ENCODE data around the gene TIMP4.

TIMP4 gene

GRCh38 chr3:12195231-12195630 is 36.5 kb upstream of the TIMP4 start:
- Histone ChIP-seq H3K4me2 (ENCODE audit: low read depth, low read length, poor library complexity, severe bottlenecking) (no peak overlapping the region), H2AFZ (ENCODE audit: low read length) (no peak overlapping the region), H3K36me3 (ENCODE audit: insufficient read depth, low read length) (no peaks in the 10 kb centered on the region), H3K9me3 (ENCODE audit: insufficient read depth, low read depth, low read length) (no peaks in the 10 kb centered on the region), H3K9ac (ENCODE audit: low read depth, low read length, poor library complexity, severe bottlenecking) (no peak overlapping the region), H3K4me3 (ENCODE audit: low read length, poor library complexity, severe bottlenecking) (no peak overlapping the region), H3F3A (ENCODE audit: low read depth) (no peaks in the 10 kb centered on the region), H3K79me2 (ENCODE audit: insufficient read depth, low read length) (no peaks in the 10 kb centered on the region), H3K9me2 (replicated peaks; ENCODE audit: low read depth, low read length) (no peaks in the 10 kb centered on the region), H3K4me1 (ENCODE audit: insufficient read depth, low read length, poor library complexity, severe bottlenecking) (peaks cover 24% of the 10 kb centered on the region), H3K27me3 (ENCODE audit: insufficient read depth, low read length, poor library complexity, severe bottlenecking) (no peaks in the 10 kb centered on the region), H4K20me1 (ENCODE audit: insufficient read depth, low read length, poor library complexity, severe bottlenecking) (no peaks in the 10 kb centered on the region)
- no peak for TF ChIP-seq EZH2phosphoT487 (IDR thresholded peaks at IDR 0.05; ENCODE audit: borderline replicate concordance)
- TF ChIP-seq CTCF (conservative IDR thresholded peaks at IDR 0.05; ENCODE audit: low read length), result no peak

DNA sequence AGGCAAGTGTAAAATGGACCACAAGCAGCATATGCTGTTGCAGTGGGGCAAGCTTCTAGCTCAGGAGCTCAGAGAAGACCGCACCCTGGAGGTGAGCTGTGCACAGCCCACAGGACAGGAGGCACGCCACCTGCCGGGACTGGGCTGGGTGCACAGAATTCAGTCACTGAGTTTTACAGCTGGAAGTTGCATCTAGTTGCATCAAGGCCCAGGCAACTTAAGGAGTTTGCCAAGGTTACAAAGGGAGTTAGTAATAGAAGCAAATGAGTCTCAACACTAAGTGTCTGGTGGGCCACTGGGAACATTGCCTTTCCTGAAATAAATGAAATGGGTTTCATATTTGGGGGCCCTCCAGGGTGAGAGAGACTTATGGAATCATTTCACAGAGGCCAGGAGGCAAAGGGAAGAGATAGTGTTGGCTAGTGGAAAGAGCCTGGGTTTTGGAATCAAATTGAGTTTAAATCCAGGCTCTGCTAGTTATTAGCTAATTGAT is 36.0 kb upstream of the TIMP4 start:
- H3F3A ChIP-seq (ENCODE audit: low read depth), result no peaks in the 10 kb centered on the region
- H4K20me1 ChIP-seq (ENCODE audit: insufficient read depth, low read length, poor library complexity, severe bottlenecking), result no peaks in the 10 kb centered on the region
- 0 out of 2 replicates have a peak, but pooled peaks have one; percentile 15 for TF ChIP-seq CTCF (conservative IDR thresholded peaks at IDR 0.05; ENCODE audit: low read length)
- TF ChIP-seq EZH2phosphoT487 (IDR thresholded peaks at IDR 0.05; ENCODE audit: borderline replicate concordance), result no peak
- no peak overlapping the region for H3K4me3 ChIP-seq (ENCODE audit: low read length, poor library complexity, severe bottlenecking)
- no peaks in the 10 kb centered on the region for H3K9me3 ChIP-seq (ENCODE audit: insufficient read depth, low read depth, low read length)
- H3K4me1 ChIP-seq (ENCODE audit: insufficient read depth, low read length, poor library complexity, severe bottlenecking), result peaks cover 24% of the 10 kb centered on the region
- H3K9ac ChIP-seq (ENCODE audit: low read depth, low read length, poor library complexity, severe bottlenecking), result no peak overlapping the region
- no peaks in the 10 kb centered on the region for H3K36me3 ChIP-seq (ENCODE audit: insufficient read depth, low read length)
- H2AFZ ChIP-seq (ENCODE audit: low read length), result no peak overlapping the region; the same call in 1 of the 2 replicates
- no peaks in the 10 kb centered on the region for H3K27me3 ChIP-seq (ENCODE audit: insufficient read depth, low read length, poor library complexity, severe bottlenecking)
- no peaks in the 10 kb centered on the region for H3K79me2 ChIP-seq (ENCODE audit: insufficient read depth, low read length)
- H3K4me2 ChIP-seq (ENCODE audit: low read depth, low read length, poor library complexity, severe bottlenecking), result peak overlapping the region; percentile 26
- no peaks in the 10 kb centered on the region for H3K9me2 ChIP-seq (replicated peaks; ENCODE audit: low read depth, low read length)

DNA sequence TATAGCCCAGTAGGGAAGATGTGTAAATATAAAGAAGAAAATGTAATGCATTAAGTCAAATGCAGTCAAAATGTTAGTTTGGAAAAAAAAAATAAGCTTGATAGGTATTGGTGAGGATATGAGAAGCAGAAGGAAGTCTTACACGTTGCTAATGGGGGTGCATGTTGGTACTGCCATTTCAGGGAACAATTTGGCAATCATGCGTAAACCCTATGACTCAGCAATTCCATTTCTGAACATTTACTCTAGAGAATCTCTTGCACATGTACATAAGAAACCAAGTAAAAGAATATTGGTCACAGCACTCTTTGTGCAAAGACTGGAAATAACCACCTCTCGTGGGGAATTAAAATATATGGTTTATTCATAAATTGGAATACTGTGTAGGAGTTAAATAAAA is 35.5 kb upstream of the TIMP4 start:
- Histone ChIP-seq H3K9ac (ENCODE audit: low read depth, low read length, poor library complexity, severe bottlenecking) (no peak overlapping the region), H4K20me1 (ENCODE audit: insufficient read depth, low read length, poor library complexity, severe bottlenecking) (no peaks in the 10 kb centered on the region), H3K27me3 (ENCODE audit: insufficient read depth, low read length, poor library complexity, severe bottlenecking) (no peaks in the 10 kb centered on the region), H3K36me3 (ENCODE audit: insufficient read depth, low read length) (no peaks in the 10 kb centered on the region), H2AFZ (ENCODE audit: low read length) (no peak overlapping the region; the same call in 1 of the 2 replicates), H3K9me2 (replicated peaks; ENCODE audit: low read depth, low read length) (no peaks in the 10 kb centered on the region), H3K4me3 (ENCODE audit: low read length, poor library complexity, severe bottlenecking) (no peak overlapping the region), H3F3A (ENCODE audit: low read depth) (no peaks in the 10 kb centered on the region), H3K9me3 (ENCODE audit: insufficient read depth, low read depth, low read length) (no peaks in the 10 kb centered on the region), H3K4me2 (ENCODE audit: low read depth, low read length, poor library complexity, severe bottlenecking) (peak overlapping the region; percentile 26), H3K4me1 (ENCODE audit: insufficient read depth, low read length, poor library complexity, severe bottlenecking) (peaks cover 24% of the 10 kb centered on the region), H3K79me2 (ENCODE audit: insufficient read depth, low read length) (no peaks in the 10 kb centered on the region)
- TF ChIP-seq CTCF (conservative IDR thresholded peaks at IDR 0.05; ENCODE audit: low read length), result no peak
- no peak for TF ChIP-seq EZH2phosphoT487 (IDR thresholded peaks at IDR 0.05; ENCODE audit: borderline replicate concordance)

Data from Loucy (cell line).